GM23248 (cell line): ENCODE results near the gene IPO11.

Source experiments
- EZH2 ChIP-seq: fragments of 200-600 bp; sonication (generic); IDR thresholded peaks from 2 replicates; pipeline ENCODE4 v1.6.1; 2018; ENCODE audit warnings: antibody characterized with exemption, mild to moderate bottlenecking; ENCODE audit not compliant: insufficient read depth, poor library complexity, severe bottlenecking
- EZH2phosphoT487 ChIP-seq: fragments of 200-600 bp; sonication (generic); IDR thresholded peaks from 2 replicates; pipeline ENCODE4 v1.6.1; 2018; ENCODE audit warnings: antibody characterized with exemption, moderate library complexity, mild to moderate bottlenecking, low read depth; ENCODE audit not compliant: insufficient read depth

DNA sequence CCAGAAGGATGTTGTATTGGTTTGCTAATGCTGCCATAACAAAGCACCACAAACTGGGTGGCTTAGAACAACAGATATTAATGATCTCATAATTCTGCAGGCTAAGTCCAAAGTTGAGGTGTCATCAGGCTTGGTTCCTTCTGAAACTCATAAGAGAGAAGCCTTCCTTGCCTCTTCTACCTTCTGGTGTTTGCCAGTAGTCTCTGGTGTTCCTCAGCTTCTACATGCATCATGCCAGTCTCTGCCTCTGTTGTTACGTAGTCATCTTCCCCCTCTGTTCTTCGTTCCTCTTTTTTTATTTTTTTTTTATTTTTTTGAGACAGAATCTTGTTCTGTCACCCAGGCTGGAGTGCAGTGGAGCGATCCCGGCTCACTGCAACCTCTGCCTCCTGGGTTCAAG is 227.9 kb downstream of the IPO11 start:
- TF ChIP-seq EZH2: no peak
- TF ChIP-seq EZH2phosphoT487: no peak
